ENCODE measurements around the gene PDCD4. TPM values are rescaled to one million over a fixed set of nuclear protein-coding genes. Genes with fewer than 3 reads are reported as not detected.
A peak's percentile ranks its signal among the peaks of the same experiment; 100 is the strongest.

PDCD4 gene
- total and polyA plus RNA-seq, 2 of the 13 experiments (the other 11 are each of a cell fraction or from before 2014, with no cell fraction given), result 22.8 to 56.2 TPM

DNA sequence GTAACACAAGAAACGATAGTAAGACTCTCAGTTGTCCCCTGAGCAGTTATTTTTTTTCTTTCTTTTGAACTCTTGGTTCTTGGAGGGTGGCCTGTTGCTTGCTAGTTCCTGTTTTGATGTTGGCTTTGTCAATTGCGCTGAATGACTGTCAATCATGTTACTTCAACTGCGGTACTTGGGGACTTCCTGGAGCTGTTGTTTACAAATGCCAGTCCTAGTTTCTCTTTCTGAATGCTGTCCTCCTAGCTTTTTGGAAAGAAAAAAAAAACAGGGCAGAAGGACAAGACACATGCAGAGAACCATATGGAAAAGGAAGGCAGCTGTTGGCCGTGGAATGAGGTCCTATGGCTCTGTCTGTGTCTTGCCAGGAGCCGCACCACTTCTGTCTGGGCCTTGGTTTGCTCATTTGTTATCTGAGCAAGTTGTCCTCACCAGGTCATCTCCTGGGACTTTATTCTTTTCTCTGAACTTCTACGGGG, 7.0 kb upstream of the PDCD4 start (continued):
- no peak for TF ChIP-seq ZNF816 (CRISPR knock-in tag; IDR thresholded peaks at IDR 0.05; ENCODE audit: borderline replicate concordance)
- TF ChIP-seq, protein P1, sequence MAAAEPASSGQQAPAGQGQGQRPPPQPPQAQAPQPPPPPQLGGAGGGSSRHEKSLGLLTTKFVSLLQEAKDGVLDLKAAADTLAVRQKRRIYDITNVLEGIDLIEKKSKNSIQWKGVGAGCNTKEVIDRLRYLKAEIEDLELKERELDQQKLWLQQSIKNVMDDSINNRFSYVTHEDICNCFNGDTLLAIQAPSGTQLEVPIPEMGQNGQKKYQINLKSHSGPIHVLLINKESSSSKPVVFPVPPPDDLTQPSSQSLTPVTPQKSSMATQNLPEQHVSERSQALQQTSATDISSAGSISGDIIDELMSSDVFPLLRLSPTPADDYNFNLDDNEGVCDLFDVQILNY (CRISPR knock-in tag; conservative IDR thresholded peaks at IDR 0.05), result no peak
- TF ChIP-seq FOXA1 (IDR thresholded peaks at IDR 0.05), result no peak
- peak; percentile 78 for TF ChIP-seq FOXA1 (CRISPR knock-in tag; IDR thresholded peaks at IDR 0.05)
- TF ChIP-seq, protein P2, sequence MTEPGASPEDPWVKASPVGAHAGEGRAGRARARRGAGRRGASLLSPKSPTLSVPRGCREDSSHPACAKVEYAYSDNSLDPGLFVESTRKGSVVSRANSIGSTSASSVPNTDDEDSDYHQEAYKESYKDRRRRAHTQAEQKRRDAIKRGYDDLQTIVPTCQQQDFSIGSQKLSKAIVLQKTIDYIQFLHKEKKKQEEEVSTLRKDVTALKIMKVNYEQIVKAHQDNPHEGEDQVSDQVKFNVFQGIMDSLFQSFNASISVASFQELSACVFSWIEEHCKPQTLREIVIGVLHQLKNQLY (CRISPR knock-in tag; IDR thresholded peaks at IDR 0.05), result no peak
- TF ChIP-seq, protein P3, sequence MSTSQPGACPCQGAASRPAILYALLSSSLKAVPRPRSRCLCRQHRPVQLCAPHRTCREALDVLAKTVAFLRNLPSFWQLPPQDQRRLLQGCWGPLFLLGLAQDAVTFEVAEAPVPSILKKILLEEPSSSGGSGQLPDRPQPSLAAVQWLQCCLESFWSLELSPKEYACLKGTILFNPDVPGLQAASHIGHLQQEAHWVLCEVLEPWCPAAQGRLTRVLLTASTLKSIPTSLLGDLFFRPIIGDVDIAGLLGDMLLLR (CRISPR knock-in tag; IDR thresholded peaks at IDR 0.05), result no peak
- TF ChIP-seq, protein P4, sequence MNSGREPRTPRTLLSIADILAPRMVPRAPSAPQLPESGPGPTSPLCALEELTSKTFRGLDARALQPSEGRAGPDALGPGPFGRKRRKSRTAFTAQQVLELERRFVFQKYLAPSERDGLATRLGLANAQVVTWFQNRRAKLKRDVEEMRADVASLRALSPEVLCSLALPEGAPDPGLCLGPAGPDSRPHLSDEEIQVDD (CRISPR knock-in tag; IDR thresholded peaks at IDR 0.05; ENCODE audit: borderline replicate concordance), result no peak
- TF ChIP-seq POGZ (CRISPR knock-in tag; IDR thresholded peaks at IDR 0.05), result no peak
- TF ChIP-seq NFYC (CRISPR knock-in tag; IDR thresholded peaks at IDR 0.05), result peak; percentile 47; the same call in 1 of the 2 replicates
- no peak for TF ChIP-seq NONO (IDR thresholded peaks at IDR 0.05)
- TF ChIP-seq NONO (CRISPR knock-in tag; conservative IDR thresholded peaks at IDR 0.05), result no peak
- TF ChIP-seq ZNF572 (CRISPR knock-in tag; IDR thresholded peaks at IDR 0.05), result no peak
- no peak for TF ChIP-seq IKZF1 (IDR thresholded peaks at IDR 0.05)
- TF ChIP-seq, protein P5, sequence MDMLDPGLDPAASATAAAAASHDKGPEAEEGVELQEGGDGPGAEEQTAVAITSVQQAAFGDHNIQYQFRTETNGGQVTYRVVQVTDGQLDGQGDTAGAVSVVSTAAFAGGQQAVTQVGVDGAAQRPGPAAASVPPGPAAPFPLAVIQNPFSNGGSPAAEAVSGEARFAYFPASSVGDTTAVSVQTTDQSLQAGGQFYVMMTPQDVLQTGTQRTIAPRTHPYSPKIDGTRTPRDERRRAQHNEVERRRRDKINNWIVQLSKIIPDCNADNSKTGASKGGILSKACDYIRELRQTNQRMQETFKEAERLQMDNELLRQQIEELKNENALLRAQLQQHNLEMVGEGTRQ (IDR thresholded peaks at IDR 0.05; ENCODE audit: low read depth, low read length), result no peak
- TF ChIP-seq, protein P5 (CRISPR knock-in tag; IDR thresholded peaks at IDR 0.05; ENCODE audit: borderline replicate concordance), result no peak
- TF ChIP-seq MEIS2 (CRISPR knock-in tag; IDR thresholded peaks at IDR 0.05), result peak; percentile 71; the same call in 1 of the 2 replicates
- TF ChIP-seq, protein P6, sequence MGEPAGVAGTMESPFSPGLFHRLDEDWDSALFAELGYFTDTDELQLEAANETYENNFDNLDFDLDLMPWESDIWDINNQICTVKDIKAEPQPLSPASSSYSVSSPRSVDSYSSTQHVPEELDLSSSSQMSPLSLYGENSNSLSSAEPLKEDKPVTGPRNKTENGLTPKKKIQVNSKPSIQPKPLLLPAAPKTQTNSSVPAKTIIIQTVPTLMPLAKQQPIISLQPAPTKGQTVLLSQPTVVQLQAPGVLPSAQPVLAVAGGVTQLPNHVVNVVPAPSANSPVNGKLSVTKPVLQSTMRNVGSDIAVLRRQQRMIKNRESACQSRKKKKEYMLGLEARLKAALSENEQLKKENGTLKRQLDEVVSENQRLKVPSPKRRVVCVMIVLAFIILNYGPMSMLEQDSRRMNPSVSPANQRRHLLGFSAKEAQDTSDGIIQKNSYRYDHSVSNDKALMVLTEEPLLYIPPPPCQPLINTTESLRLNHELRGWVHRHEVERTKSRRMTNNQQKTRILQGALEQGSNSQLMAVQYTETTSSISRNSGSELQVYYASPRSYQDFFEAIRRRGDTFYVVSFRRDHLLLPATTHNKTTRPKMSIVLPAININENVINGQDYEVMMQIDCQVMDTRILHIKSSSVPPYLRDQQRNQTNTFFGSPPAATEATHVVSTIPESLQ (CRISPR knock-in tag; conservative IDR thresholded peaks at IDR 0.05), result no peak
- no peak for TF ChIP-seq ZNF775 (CRISPR knock-in tag; IDR thresholded peaks at IDR 0.05; ENCODE audit: borderline replicate concordance)
- TF ChIP-seq SAP130 (CRISPR knock-in tag; IDR thresholded peaks at IDR 0.05; ENCODE audit: low read depth), result peak; percentile 34; the same call in 1 of the 2 replicates
- no peak for TF ChIP-seq ZNF747 (CRISPR knock-in tag; IDR thresholded peaks at IDR 0.05; ENCODE audit: borderline replicate concordance)
- no peak for TF ChIP-seq ZNF180 (CRISPR knock-in tag; IDR thresholded peaks at IDR 0.05; ENCODE audit: borderline replicate concordance, low read depth)
- TF ChIP-seq EHMT2 (IDR thresholded peaks at IDR 0.05; ENCODE audit: borderline replicate concordance, low read depth, low read length), result no peak
- no peak for TF ChIP-seq ZNF431 (CRISPR knock-in tag; IDR thresholded peaks at IDR 0.05; ENCODE audit: borderline replicate concordance, low read depth)
